Measurements from ENCODE around the gene LHFPL2.
"Not testable (repeated sequence)": the region's sequence is repeated elsewhere in the genome, so short reads cannot be mapped to it uniquely, and the experiment has no call there.

LHFPL2 gene

GRCh38 chr5:78648359-78649210 is at the start of gene LHFPL2:
Gene LHFPL2, minus strand, starts transcription at chr5:78648772. Its CDS starts 138,559 bp downstream, at chr5:78510213.
- H3K36me3 Mint-ChIP-seq: peaks cover 6% of the 10 kb centered on the region
- peak within 1 kb of the TSS; percentile 89 for H3K4me3 Mint-ChIP-seq
- H3K27me3 Mint-ChIP-seq: no peaks in the 10 kb centered on the region
- ATAC-seq (ENCODE audit: low read depth) (peak; percentile 72), DNase-seq (ENCODE audit: low spot score in 2 of 2) (peak; percentile 50 to 65)
- peaks cover 21% of the 10 kb centered on the region for H3K4me1 Mint-ChIP-seq
- peak within 1 kb of the TSS; percentile 81 for H3K27ac Mint-ChIP-seq
- no peaks in the 10 kb centered on the region for H3K9me3 Mint-ChIP-seq

- H3K36me3 Mint-ChIP-seq: peaks cover 5% of the 10 kb centered on the region
- no peaks in the 10 kb centered on the region for H3K27me3 Mint-ChIP-seq
- ATAC-seq (ENCODE audit: low read depth): no peak
- H3K9me3 Mint-ChIP-seq: peaks cover 4% of the 10 kb centered on the region
- peaks cover 2% of the 10 kb centered on the region for H3K4me1 Mint-ChIP-seq
- H3K27ac Mint-ChIP-seq: peak overlapping the region; percentile 43
- H3K4me3 Mint-ChIP-seq: no peak overlapping the region
- DNase-seq (ENCODE audit: low spot score in 2 of 2): no peak
Observed at GRCh38 chr5:78696637-78697036, 48.1 kb upstream of the LHFPL2 start.

GRCh38 chr5:78696052-78696451 is 47.5 kb upstream of the LHFPL2 start:
- H3K27ac Mint-ChIP-seq: peak overlapping the region; percentile 43
- DNase-seq (ENCODE audit: low spot score in 2 of 2); H3K36me3 Mint-ChIP-seq; ATAC-seq (ENCODE audit: low read depth); H3K4me3 Mint-ChIP-seq; H3K4me1 Mint-ChIP-seq; H3K9me3 Mint-ChIP-seq; H3K27me3 Mint-ChIP-seq: not testable (repeated sequence)

- no peaks in the 10 kb centered on the region for H3K27me3 Mint-ChIP-seq
- DNase-seq (ENCODE audit: low spot score in 2 of 2): no peak
- H3K4me1 Mint-ChIP-seq: peaks cover 9% of the 10 kb centered on the region
- no peak for ATAC-seq (ENCODE audit: low read depth)
- H3K27ac Mint-ChIP-seq: no peak overlapping the region
- no peak overlapping the region for H3K4me3 Mint-ChIP-seq
- peaks cover 5% of the 10 kb centered on the region for H3K36me3 Mint-ChIP-seq
- H3K9me3 Mint-ChIP-seq: peaks cover 4% of the 10 kb centered on the region
Observed at GRCh38 chr5:78693339-78693738, 44.8 kb upstream of the LHFPL2 start.

- H3K27me3 Mint-ChIP-seq: no peaks in the 10 kb centered on the region
- ATAC-seq (ENCODE audit: low read depth) (no peak), DNase-seq (ENCODE audit: low spot score in 2 of 2) (no peak)
- H3K27ac Mint-ChIP-seq: no peak overlapping the region
- H3K4me1 Mint-ChIP-seq: peaks cover 8% of the 10 kb centered on the region
- no peak overlapping the region for H3K4me3 Mint-ChIP-seq
- peaks cover 6% of the 10 kb centered on the region for H3K9me3 Mint-ChIP-seq
- H3K36me3 Mint-ChIP-seq: peaks cover 5% of the 10 kb centered on the region
Observed at GRCh38 chr5:78691084-78691960, 42.8 kb upstream of the LHFPL2 start.

- no peak overlapping the region for H3K4me3 Mint-ChIP-seq
Observed at GRCh38 chr5:78690253-78690972, 41.8 kb upstream of the LHFPL2 start.

GRCh38 chr5:78689540-78690252 is 41.1 kb upstream of the LHFPL2 start:
- Mint-ChIP-seq H3K27ac (no peak overlapping the region), H3K36me3 (peaks cover 3% of the 10 kb centered on the region), H3K4me3 (no peak overlapping the region), H3K27me3 (no peaks in the 10 kb centered on the region), H3K4me1 (peaks cover 13% of the 10 kb centered on the region), H3K9me3 (peaks cover 6% of the 10 kb centered on the region)
- ATAC-seq (ENCODE audit: low read depth) (no peak), DNase-seq (ENCODE audit: low spot score in 2 of 2) (no peak)

More at GRCh38 chr5:78690253-78690972, 41.8 kb upstream of the LHFPL2 start:
- Mint-ChIP-seq H3K36me3 (peaks cover 5% of the 10 kb centered on the region), H3K27me3 (no peaks in the 10 kb centered on the region), H3K27ac (no peak overlapping the region), H3K9me3 (peaks cover 6% of the 10 kb centered on the region), H3K4me1 (peaks cover 13% of the 10 kb centered on the region)
- DNase-seq (ENCODE audit: low spot score in 2 of 2): no peak
- ATAC-seq (ENCODE audit: low read depth): no peak

GRCh38 chr5:78687514-78687913 is 38.9 kb upstream of the LHFPL2 start:
- not testable (repeated sequence) for ATAC-seq (ENCODE audit: low read depth); H3K27ac Mint-ChIP-seq; DNase-seq (ENCODE audit: low spot score in 2 of 2); H3K4me3 Mint-ChIP-seq; H3K27me3 Mint-ChIP-seq; H3K36me3 Mint-ChIP-seq; H3K9me3 Mint-ChIP-seq
- H3K4me1 Mint-ChIP-seq: peaks cover 13% of the 10 kb centered on the region

- H3K27me3 Mint-ChIP-seq; H3K27ac Mint-ChIP-seq; DNase-seq (ENCODE audit: low spot score in 2 of 2); H3K36me3 Mint-ChIP-seq; ATAC-seq (ENCODE audit: low read depth); H3K9me3 Mint-ChIP-seq; H3K4me3 Mint-ChIP-seq; H3K4me1 Mint-ChIP-seq: not testable (repeated sequence)
Observed at GRCh38 chr5:78683905-78684304, 35.3 kb upstream of the LHFPL2 start.

- Mint-ChIP-seq H3K4me3 (no peak overlapping the region), H3K36me3 (no peaks in the 10 kb centered on the region), H3K9me3 (no peaks in the 10 kb centered on the region), H3K27me3 (no peaks in the 10 kb centered on the region), H3K27ac (no peak overlapping the region), H3K4me1 (no peaks in the 10 kb centered on the region)
- DNase-seq (ENCODE audit: low spot score in 2 of 2): no peak
- ATAC-seq (ENCODE audit: low read depth): no peak
Observed at GRCh38 chr5:78679905-78680304, 31.3 kb upstream of the LHFPL2 start.

- no peak overlapping the region for H3K27ac Mint-ChIP-seq
- no peaks in the 10 kb centered on the region for H3K36me3 Mint-ChIP-seq
- no peak overlapping the region for H3K4me3 Mint-ChIP-seq
- peaks cover 2% of the 10 kb centered on the region for H3K9me3 Mint-ChIP-seq
- DNase-seq (ENCODE audit: low spot score in 2 of 2): no peak
- H3K4me1 Mint-ChIP-seq: no peaks in the 10 kb centered on the region
- no peaks in the 10 kb centered on the region for H3K27me3 Mint-ChIP-seq
- no peak for ATAC-seq (ENCODE audit: low read depth)
Observed at GRCh38 chr5:78677777-78678668, 29.5 kb upstream of the LHFPL2 start.

- no peak overlapping the region for H3K27ac Mint-ChIP-seq
- no peaks in the 10 kb centered on the region for H3K4me1 Mint-ChIP-seq
Observed at GRCh38 chr5:78675956-78676730, 27.6 kb upstream of the LHFPL2 start.

More at GRCh38 chr5:78675956-78676730, 27.6 kb upstream of the LHFPL2 start:
- H3K36me3 Mint-ChIP-seq: no peaks in the 10 kb centered on the region
- peaks cover 2% of the 10 kb centered on the region for H3K9me3 Mint-ChIP-seq
- H3K4me3 Mint-ChIP-seq: no peak overlapping the region
- ATAC-seq (ENCODE audit: low read depth) (no peak), DNase-seq (ENCODE audit: low spot score in 2 of 2) (no peak)
- no peaks in the 10 kb centered on the region for H3K27me3 Mint-ChIP-seq

All from memory B cell (primary cell).